Left kidney (tissue), 2 donors: ENCODE measurements around the gene MFAP1. TPM values are rescaled to one million over a fixed set of nuclear protein-coding genes. Genes with fewer than 3 reads are reported as not detected.
"Not testable (repeated sequence)": the region's sequence is repeated elsewhere in the genome, so short reads cannot be mapped to it uniquely, and the experiment has no call there.

ENCODE experiments used
- DNase-seq: peaks from one replicate; pipeline ENCODE4 v3.0.0-alpha.2; 2013
- polyA plus RNA-seq: library from polyadenylated mRNA; unstranded; fragments of 120-200 nt; gene quantifications from one replicate; pipeline ENCODE4 v1.2.1, GENCODE V29; 2013; ENCODE audit not compliant: insufficient read length

Gene MFAP1
- polyA plus RNA-seq, 1 donor = 65.8 TPM

- no peak for DNase-seq
These were observed 1.6 kb upstream of the MFAP1 start for GRCh38 chr15:43826029-43826507.

- not testable (repeated sequence) for DNase-seq
These were observed 815 bp upstream of the MFAP1 start for GRCh38 chr15:43825305-43825704.

GRCh38 chr15:43821505-43821904 is 3.0 kb downstream of the MFAP1 start:
- DNase-seq = no peak

GRCh38 chr15:43815064-43815463 is 9.4 kb downstream of the MFAP1 start:
- DNase-seq = not testable (repeated sequence)

GRCh38 chr15:43808960-43809678 is 15.4 kb downstream of the MFAP1 start:
- no peak for DNase-seq

- no peak for DNase-seq
These were observed 16.0 kb downstream of the MFAP1 start for GRCh38 chr15:43808435-43808950.

- DNase-seq = not testable (repeated sequence)
These were observed 21.8 kb downstream of the MFAP1 start for GRCh38 chr15:43802676-43803075.

GRCh38 chr15:43800286-43801141 is 24.0 kb downstream of the MFAP1 start, which contains the start of gene HYPK:
HYPK (plus strand) TSS chr15:43800599; CDS start chr15:43800623, 24 bp downstream.
- DNase-seq = peak; percentile 90

- no peak for DNase-seq
These were observed 24.6 kb downstream of the MFAP1 start, which contains the start of gene SERINC4 for GRCh38 chr15:43799945-43800285. SERINC4 (minus strand) TSS chr15:43800220; CDS start chr15:43799986, 234 bp downstream.

- DNase-seq = no peak
These were observed 25.1 kb downstream of the MFAP1 start for GRCh38 chr15:43799209-43799944.

- no peak for DNase-seq
These were observed 27.9 kb downstream of the MFAP1 start for GRCh38 chr15:43796566-43796965.

- DNase-seq = no peak
These were observed 28.5 kb downstream of the MFAP1 start for GRCh38 chr15:43795997-43796396.

- DNase-seq = no peak
These were observed 29.3 kb downstream of the MFAP1 start for GRCh38 chr15:43795197-43795596.

GRCh38 chr15:43794269-43795037 is 30.0 kb downstream of the MFAP1 start:
- no peak for DNase-seq

GRCh38 chr15:43793647-43794046 is 30.8 kb downstream of the MFAP1 start:
- no peak for DNase-seq

- no peak for DNase-seq
These were observed 31.6 kb downstream of the MFAP1 start for GRCh38 chr15:43792761-43793476.

- DNase-seq = peak; percentile 99
These were observed 32.3 kb downstream of the MFAP1 start, which contains the start of gene SERF2 for GRCh38 chr15:43791993-43792760. SERF2 (plus strand) TSS chr15:43792320; CDS start chr15:43792377, 57 bp downstream.

- no peak for DNase-seq
These were observed 35.1 kb downstream of the MFAP1 start for GRCh38 chr15:43789409-43789808.

GRCh38 chr15:43779016-43779415 is 45.5 kb downstream of the MFAP1 start:
- DNase-seq = no peak
